ENCODE measurements around the gene CCDC85C.

DNA sequence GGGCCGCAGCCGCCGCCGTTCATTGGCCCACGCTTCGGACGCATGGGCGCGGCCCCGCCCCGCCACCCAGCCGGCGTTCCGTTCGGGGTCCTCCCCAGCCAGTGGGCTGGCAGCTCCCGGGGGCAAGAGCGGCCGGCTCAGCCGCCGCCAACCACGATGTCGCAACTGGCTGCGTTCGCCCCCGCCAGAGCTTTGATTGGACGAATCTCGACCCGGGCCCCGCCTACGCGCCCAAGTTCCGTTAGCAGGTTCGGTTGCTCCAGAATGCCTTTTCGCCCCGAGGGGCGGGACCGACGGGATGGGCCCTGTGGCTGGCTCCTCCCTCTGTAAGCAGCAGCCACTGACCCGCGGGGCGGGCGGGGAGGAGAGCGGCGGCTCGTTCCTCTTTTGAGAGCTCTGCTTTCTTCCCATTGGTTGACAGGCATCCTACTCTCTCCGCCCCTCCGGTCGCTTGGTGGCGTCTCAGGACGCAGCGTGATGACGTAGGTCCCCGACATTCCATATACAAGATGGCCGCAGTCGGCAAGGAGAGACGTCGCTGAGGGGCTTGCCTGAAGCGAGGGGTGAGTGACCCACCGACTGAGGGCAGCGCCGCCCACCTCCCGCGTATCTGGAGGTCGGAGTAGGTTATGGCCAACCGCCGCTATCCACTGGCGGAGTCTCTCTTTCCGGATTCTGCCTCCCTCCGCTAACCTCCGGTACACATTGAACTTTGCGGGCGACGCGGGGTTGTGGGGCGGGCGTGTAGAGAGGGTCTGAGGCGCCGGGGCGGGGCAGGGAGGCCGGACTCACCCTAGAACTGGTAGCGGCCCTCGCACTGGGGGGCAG is 122.9 kb downstream of the CCDC85C start, which contains the start of gene CCNK:
- TF ChIP-seq CTCF (IDR thresholded peaks at IDR 0.05; ENCODE audit: low read depth, low read length, missing input control) (peak; percentile 1), YY1 (IDR thresholded peaks at IDR 0.05) (peak; percentile 100), TAF1 (conservative IDR thresholded peaks at IDR 0.05) (peak; percentile 47), RAD21 (IDR thresholded peaks at IDR 0.05) (peak in 1 of 2 donors; percentile 9), NR2F2 (IDR thresholded peaks at IDR 0.05) (peak; percentile 41), HNF4G (IDR thresholded peaks at IDR 0.05) (no peak)
- TF ChIP-seq, protein P1, sequence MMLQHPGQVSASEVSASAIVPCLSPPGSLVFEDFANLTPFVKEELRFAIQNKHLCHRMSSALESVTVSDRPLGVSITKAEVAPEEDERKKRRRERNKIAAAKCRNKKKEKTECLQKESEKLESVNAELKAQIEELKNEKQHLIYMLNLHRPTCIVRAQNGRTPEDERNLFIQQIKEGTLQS (IDR thresholded peaks at IDR 0.05): peak; percentile 37

All from liver (tissue), 3 donors.